ENCODE results near the gene FRMD3.

Gene FRMD3

GRCh38 chr9:83199240-83199639 is 339.0 kb downstream of the FRMD3 start:
- Histone ChIP-seq H3K79me2 (ENCODE audit: insufficient read depth, low read depth) (no peaks in the 10 kb centered on the region), H2AFZ (ENCODE audit: low read depth) (no peak overlapping the region), H3K4me1 (ENCODE audit: low read depth, poor library complexity, severe bottlenecking) (no peaks in the 10 kb centered on the region), H3K4me3 (IDR thresholded peaks at IDR 0.05; ENCODE audit: insufficient read depth, low read depth, low read length) (no peak overlapping the region), H3K27me3 (ENCODE audit: insufficient read depth, low read depth) (no peaks in the 10 kb centered on the region), H4K20me1 (ENCODE audit: insufficient read depth) (no peaks in the 10 kb centered on the region), H3K36me3 (ENCODE audit: insufficient read depth) (no peaks in the 10 kb centered on the region), H3K9ac (no peak overlapping the region), H3K4me2 (no peak overlapping the region), H3K27ac (no peak overlapping the region)
- TF ChIP-seq, protein P1, sequence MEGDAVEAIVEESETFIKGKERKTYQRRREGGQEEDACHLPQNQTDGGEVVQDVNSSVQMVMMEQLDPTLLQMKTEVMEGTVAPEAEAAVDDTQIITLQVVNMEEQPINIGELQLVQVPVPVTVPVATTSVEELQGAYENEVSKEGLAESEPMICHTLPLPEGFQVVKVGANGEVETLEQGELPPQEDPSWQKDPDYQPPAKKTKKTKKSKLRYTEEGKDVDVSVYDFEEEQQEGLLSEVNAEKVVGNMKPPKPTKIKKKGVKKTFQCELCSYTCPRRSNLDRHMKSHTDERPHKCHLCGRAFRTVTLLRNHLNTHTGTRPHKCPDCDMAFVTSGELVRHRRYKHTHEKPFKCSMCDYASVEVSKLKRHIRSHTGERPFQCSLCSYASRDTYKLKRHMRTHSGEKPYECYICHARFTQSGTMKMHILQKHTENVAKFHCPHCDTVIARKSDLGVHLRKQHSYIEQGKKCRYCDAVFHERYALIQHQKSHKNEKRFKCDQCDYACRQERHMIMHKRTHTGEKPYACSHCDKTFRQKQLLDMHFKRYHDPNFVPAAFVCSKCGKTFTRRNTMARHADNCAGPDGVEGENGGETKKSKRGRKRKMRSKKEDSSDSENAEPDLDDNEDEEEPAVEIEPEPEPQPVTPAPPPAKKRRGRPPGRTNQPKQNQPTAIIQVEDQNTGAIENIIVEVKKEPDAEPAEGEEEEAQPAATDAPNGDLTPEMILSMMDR (conservative IDR thresholded peaks at IDR 0.05; ENCODE audit: low read depth, low read length): peak; percentile 29; the same call in 1 of the 2 replicates

DNA sequence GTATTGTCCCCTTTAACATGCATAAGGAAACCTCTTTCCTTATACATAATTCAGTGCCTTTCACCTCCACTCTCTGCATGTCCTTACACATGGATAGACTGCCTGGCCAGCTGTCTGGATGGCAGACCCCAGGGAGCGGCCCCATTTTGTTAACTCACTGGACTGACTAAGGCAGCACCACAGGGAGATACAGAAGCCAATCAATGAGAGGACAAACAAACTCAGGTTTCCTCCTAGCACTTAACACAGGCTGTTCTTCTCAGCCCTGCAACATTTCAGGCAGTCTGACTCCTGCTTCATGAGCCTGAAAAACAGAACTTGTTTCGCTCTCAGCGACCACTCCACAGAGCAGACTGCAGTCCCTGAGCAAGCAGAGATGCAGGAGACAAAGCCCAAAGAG is 339.8 kb downstream of the FRMD3 start:
- Histone ChIP-seq H3K4me3 (IDR thresholded peaks at IDR 0.05; ENCODE audit: insufficient read depth, low read depth, low read length) (no peak overlapping the region), H3K79me2 (ENCODE audit: insufficient read depth, low read depth) (no peaks in the 10 kb centered on the region), H3K4me2 (no peak overlapping the region), H3K9ac (no peak overlapping the region), H3K27me3 (ENCODE audit: insufficient read depth, low read depth) (no peaks in the 10 kb centered on the region), H2AFZ (ENCODE audit: low read depth) (no peak overlapping the region), H3K27ac (no peak overlapping the region), H3K36me3 (ENCODE audit: insufficient read depth) (no peaks in the 10 kb centered on the region), H3K4me1 (ENCODE audit: low read depth, poor library complexity, severe bottlenecking) (no peaks in the 10 kb centered on the region), H4K20me1 (ENCODE audit: insufficient read depth) (no peaks in the 10 kb centered on the region)
- TF ChIP-seq, protein P1 (conservative IDR thresholded peaks at IDR 0.05; ENCODE audit: low read depth, low read length): no peak

GRCh38 chr9:83197591-83197990 is 340.6 kb downstream of the FRMD3 start:
- no peak overlapping the region for H3K4me2 ChIP-seq

DNA sequence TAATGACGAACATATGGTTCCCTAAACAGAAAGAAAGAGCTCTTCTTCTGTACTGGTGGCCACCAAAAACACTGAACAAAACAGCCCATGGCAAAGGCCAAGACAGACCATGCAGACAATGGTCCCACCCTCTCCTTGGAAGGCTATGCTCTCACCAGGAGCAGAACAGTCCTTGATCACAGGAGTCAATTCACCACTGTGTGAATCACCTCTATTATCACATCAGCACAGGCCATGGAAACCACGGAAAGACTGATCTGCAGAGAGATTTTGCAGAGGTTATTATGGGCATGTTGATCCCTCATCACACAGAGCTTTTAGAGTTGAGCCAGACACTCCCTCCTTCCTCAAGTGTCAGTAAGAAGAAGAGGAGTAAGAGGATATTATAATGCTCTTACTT is 341.3 kb downstream of the FRMD3 start:
- no peaks in the 10 kb centered on the region for H3K4me1 ChIP-seq (ENCODE audit: low read depth, poor library complexity, severe bottlenecking)
- no peaks in the 10 kb centered on the region for H3K27me3 ChIP-seq (ENCODE audit: insufficient read depth, low read depth)
- H3K36me3 ChIP-seq (ENCODE audit: insufficient read depth): no peaks in the 10 kb centered on the region
- no peak overlapping the region for H2AFZ ChIP-seq (ENCODE audit: low read depth)
- H3K27ac ChIP-seq: no peak overlapping the region
- no peak overlapping the region for H3K9ac ChIP-seq
- H3K4me3 ChIP-seq (IDR thresholded peaks at IDR 0.05; ENCODE audit: insufficient read depth, low read depth, low read length): no peak overlapping the region
- H4K20me1 ChIP-seq (ENCODE audit: insufficient read depth): no peaks in the 10 kb centered on the region
- no peak overlapping the region for H3K4me2 ChIP-seq
- no peaks in the 10 kb centered on the region for H3K79me2 ChIP-seq (ENCODE audit: insufficient read depth, low read depth)
- TF ChIP-seq, protein P1 (conservative IDR thresholded peaks at IDR 0.05; ENCODE audit: low read depth, low read length): no peak

More at GRCh38 chr9:83197591-83197990, 340.6 kb downstream of the FRMD3 start:
- no peaks in the 10 kb centered on the region for H3K79me2 ChIP-seq (ENCODE audit: insufficient read depth, low read depth)
- no peaks in the 10 kb centered on the region for H3K36me3 ChIP-seq (ENCODE audit: insufficient read depth)
- H4K20me1 ChIP-seq (ENCODE audit: insufficient read depth): no peaks in the 10 kb centered on the region
- no peaks in the 10 kb centered on the region for H3K4me1 ChIP-seq (ENCODE audit: low read depth, poor library complexity, severe bottlenecking)
- no peaks in the 10 kb centered on the region for H3K27me3 ChIP-seq (ENCODE audit: insufficient read depth, low read depth)
- no peak overlapping the region for H3K4me3 ChIP-seq (IDR thresholded peaks at IDR 0.05; ENCODE audit: insufficient read depth, low read depth, low read length)
- H2AFZ ChIP-seq (ENCODE audit: low read depth): no peak overlapping the region
- no peak overlapping the region for H3K27ac ChIP-seq
- no peak overlapping the region for H3K9ac ChIP-seq
- TF ChIP-seq, protein P1 (conservative IDR thresholded peaks at IDR 0.05; ENCODE audit: low read depth, low read length): no peak

All from KMS-11 (cell line).